SHP77 treated with DMSO at 0.1 percent for 48 hours (cell line): ENCODE measurements around the gene ZNF521.

ENCODE experiments used
- DNase-seq: peaks from one replicate; lab custom pipeline; 2025; lab: John Stamatoyannopoulos, UW

ZNF521 gene

DNA sequence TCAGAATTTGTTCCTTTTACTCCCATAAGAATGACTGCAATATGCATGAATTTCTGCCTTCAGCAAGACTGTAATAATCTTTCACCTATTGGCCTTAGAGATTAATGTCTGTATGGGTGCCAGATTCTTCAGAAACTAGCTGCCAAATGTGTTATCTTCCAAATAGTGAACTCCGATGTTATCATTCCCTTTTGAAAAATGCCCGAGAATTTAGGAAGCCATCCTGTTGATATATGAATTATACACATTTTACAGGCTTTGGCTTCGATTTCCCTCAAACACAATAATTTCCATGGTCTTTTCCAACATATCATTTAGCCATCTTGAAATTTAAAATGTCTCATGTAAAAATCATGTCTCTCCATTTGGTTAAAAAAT lies 101.5 kb downstream of the ZNF521 start:
- DNase-seq, result no peak

DNA sequence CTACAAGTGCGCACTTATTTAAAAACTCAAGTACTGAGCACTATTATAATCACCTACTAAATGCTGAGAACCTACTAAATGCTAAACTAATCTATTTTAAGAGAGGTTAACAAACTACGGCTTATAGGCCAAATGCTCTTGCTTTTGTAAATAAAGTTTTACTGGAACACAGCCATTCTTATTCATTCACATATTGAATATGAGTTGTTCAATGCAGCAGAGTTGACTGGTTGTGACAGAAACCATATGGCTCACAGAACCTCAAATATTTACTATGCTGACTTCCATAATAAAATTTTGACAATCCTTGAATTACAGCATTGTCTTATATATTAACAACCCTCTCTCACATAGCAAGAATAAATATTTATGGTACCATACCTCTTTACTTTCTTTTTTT lies 103.2 kb downstream of the ZNF521 start:
- DNase-seq, result no peak

DNA sequence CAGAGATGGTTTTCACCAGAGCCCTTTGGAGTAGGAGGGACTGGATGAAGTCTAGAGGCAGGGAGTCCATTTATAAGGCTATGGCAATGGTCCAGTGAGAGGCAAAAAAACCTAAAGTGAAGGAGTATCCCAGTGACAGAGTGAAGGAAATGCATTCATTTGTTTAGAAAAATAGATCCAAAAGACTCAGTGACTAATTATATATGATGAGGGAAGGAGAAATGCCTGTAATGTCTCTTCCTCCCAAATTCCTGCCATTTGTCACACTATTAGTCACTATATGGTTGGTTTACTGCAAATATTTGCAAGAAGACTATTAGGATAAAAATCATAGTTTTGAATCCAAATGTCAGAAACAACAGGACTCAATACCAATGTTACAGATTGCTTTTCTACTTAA lies 104.2 kb downstream of the ZNF521 start:
- DNase-seq, result no peak

DNA sequence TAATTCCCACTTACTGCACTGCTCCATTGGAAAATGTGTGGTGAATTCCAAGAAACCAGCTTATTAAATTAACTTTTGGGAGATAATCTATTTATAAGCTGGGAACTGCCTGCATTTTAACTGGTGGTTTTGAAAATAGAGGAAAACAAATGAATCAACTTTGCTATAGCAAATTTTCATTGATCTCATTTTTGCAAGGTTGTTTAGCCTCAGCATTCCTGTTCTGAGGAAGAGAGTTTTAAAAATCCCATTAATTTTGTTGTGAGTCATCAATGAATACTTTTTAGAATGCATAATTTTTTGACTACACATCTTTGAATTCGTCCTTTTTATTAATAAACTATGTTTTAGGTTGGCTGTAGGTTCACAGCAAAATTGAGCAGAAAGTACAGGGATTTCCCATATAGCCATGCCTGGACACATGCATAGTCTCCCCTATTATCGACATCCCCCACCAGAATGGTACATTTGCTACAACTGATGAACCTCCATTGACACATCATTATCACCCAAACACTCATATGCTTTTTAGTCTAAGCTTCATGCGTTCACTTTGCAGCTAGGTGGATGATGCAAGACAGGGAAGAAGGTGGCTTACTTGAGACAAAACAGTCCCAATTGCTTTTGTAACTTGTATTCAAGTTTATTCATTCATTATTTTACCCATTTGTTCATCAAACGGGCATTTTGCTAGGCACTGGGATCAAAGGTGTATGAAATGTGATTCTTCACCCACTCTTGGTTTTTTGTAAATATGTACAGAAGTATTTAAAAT lies 106.9 kb downstream of the ZNF521 start:
- no peak for DNase-seq

DNA sequence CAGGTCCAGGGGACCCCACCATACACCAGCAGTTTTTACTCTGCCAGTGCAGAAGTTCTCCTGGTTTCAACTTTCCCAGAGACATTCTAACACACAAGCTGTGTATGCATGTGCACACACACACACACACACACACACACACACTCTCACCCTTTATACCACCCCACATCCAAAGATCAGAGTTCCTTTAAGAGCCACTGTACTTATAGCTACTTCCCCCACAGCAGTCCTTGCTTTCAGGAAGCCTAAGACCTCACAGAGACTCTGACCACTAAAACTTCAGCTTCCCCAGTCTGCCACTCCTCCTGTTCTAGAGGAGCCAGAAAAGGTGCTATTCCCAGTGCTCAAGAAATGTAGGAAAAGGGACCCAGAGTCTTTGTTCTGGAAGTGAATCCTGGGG lies 107.8 kb downstream of the ZNF521 start:
- no peak for DNase-seq

DNA sequence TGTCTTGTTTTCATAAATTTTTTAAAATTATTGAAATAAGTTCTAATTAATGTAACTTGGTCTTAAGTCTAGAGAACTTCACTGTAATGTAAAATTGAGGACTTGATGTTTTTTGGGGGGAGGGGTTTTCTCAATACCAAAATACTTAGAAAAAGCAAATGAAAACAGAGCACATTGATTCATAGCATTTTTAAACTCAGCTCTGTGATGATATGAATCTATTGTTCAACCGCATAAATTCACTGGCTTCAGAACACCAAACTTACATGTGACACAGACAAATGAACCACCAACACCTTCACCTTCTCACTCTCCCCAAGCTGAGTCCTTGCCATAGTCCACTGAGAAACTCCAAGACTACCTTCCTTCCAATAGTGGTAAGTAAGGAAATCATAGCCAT lies 108.2 kb downstream of the ZNF521 start:
- DNase-seq, result no peak

DNA sequence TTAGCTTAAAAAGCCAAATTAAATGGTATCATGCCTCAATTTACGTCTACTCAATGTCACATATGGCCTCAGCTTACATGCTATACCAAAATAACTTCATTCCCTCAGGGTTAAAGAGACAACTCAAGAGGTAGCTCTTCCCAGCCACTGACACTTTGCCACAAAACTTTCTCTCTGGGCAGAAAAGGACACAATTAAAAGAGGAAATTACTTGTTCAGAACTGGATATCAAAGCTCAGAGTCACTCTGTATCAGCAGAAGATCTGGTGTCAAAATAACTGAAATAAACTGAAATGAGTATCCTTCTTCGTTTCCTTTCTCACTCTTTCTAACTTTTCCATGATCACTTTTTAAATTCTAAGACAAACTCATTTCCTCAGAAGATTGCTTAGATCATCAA lies 108.7 kb downstream of the ZNF521 start:
- DNase-seq, result no peak

DNA sequence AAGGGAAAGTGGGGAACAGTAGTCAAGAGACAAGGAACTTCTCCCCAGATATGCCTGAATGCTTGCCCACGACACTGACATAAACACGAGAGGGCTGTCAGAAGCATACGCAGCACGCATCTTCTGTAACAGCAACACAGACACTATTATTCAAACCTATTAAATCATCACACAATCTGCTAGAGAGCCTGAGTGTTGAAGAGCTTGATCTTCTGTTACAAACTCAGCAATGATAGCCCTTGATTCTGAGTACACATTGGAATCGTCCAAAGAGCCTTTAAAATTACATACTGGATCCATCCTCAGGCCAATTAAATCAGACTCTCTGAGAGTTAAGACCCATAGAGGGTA lies 111.6 kb downstream of the ZNF521 start:
- DNase-seq, result no peak

DNA sequence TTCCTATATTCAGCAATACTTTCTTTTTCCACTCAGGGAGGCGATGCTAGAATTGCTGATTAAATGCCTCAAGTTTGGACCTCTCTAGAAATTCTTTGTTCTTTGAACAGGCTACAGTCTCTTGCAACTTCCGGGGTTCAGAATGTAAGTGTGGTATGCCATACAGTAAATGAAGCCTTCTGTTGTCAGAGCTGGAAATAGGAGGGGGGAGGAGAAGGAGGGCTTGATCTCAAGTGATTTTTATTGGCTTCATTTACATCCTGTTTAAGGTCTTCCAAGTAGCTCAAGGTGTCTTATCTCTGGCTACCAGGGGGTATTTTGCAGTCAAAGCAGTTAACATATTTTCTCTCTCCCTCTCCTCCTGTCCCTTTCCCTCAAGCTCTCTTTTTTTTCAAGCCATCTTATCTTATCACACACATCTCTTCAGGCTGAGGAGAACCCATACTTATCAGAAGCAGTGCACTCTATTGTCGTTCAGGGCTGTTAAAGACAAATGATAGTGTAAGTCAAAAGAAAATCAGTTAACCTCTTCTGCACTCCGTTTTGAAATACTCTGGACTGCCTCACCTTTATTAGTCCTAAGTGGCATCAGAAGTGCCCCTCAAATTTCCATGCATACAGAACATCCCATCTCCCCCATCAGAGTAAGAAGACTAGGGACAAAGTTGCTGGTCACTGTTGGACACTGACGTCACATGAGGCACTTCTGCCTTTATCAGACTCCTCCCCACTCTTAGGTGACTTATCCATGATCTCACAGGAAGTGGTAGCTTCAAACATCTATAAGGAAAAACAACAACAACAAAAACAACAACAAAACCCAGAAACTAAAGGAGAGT lies 112.2 kb downstream of the ZNF521 start:
- DNase-seq, result no peak

DNA sequence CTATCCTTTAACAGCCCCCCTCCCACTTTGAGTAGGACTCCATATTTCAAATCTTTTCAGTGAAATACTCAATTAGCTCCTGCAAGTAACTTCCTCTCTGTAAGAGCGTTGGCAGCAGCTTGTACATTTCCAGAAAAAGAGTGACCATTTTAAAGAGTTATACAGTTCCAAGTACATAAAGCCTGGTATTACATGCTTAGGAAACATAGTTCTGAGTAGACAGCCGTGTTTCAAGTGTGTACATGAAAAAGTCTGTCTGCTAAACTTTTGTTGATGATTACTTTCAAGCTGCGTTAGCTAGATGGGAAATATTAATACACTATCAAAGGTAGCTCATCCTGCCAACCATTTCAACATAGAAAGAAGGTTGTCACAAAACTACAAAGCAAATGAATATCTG lies 112.8 kb downstream of the ZNF521 start:
- no peak for DNase-seq

DNA sequence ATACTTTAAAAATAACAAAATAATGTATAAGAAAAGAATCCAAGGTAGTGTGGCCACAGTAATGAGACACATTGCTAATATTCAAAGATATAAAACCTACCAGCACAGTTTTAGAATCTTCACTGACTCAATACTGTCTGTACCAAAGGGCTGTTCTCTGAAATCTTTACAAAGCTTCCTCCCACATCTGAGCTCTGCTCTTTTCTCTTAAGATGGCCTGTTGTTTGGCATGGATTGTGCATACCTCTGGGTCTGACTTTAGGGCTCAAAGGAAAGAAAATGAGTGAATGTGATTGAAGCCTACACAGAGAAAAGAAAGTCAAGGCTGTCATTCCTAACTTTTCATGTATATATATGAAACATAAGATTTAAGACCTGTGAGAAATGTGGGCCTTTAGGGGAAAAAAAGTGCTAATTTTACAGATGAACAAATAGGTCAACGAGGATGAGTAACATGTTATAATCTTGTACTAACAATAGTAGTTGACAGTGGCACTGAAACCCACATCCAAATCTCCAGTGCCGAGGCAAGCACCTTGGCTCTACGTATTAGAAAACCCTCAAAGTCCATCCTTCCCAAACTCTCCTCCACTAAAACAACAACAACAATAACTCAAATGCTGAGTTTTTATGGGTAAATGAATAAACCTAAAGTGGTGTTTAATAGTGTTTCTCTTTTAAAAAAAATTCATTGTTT lies 114.2 kb downstream of the ZNF521 start:
- no peak for DNase-seq

DNA sequence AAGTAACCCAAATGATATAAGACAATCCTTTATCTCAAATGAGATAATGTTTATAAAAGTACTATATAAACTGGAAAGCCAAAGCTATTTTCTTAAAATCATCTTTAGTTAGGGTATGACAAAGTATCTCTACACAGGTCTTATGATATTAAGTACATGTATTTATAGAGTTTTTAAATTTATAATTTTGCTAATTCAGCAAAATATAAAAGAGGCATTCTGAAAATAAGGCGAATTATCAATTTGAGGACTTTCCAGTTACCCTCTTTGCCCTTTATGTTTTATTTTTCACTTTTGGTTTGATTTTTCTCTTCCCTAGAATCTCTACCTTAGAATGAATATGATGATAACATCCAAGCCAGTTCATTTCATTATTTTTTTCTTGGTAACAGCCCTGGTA lies 115.2 kb downstream of the ZNF521 start:
- no peak for DNase-seq

DNA sequence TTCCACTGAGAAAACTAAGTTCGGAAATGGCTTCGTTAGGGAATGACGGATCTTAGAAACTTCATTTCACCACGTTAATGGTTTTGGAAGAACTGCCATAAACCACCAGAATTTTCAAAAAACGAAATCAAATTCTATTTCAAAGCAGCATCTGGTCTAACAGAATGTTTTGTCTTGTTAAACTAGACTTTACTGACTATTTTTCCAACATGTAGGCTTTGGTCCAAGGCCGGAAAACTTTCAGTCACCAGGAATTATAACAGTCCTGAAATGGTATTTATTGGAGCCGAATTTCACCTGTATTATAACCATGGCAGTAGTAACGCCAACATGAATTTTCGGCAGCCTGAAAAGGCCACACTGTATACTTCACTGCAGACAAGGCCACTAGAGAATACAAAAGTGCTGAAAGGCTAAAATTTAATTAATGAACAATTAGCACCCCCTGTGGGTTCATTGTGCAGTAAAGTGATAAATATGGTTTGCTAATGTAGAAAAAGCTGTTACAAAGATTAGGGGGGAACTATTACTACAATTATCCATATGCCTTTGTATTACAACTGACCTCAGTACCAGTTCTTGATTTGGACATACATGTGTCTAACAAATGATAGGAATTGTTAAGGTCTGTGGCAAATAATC lies 116.4 kb downstream of the ZNF521 start:
- DNase-seq, result no peak

DNA sequence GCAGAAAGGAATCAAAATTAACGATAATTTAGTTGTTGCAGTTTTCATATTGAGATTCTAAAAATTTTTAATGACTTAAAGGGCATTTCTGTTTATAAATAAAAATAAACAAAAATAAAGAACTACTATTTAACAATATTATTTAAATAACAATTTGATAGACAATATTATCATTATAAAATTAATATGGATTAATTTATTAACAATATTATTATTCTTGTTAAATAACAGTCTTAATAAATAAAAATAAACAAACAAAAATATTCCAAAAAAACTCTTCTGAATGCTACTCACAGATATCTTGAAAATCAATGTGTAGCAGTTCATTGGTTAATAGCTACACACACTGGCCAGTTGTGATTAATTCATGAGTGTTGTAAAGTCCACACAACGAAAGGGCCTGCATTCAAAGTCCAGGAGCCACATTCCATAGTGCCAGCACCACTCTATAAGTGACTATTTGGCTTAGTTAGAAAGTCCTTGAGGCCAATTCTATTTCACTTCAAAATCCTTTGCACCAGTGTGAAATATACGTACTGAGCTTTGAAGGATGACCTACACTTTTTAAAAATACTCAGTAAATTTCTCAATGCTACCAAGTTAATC lies 117.1 kb downstream of the ZNF521 start:
- no peak for DNase-seq

DNA sequence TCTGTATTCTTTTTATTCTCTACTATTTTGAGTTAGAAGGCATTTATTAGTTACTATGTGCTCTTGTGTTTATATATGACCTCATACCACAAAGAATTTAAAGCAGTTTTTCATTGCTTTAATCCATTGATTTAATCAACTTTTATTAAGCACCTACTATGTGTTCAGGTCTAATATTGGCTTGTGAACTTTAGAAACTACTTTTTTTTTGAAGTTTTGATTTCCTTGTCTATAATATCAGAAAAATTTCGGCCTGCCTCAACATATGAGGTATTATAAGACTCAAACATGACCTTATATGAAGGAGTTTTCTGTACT lies 117.7 kb downstream of the ZNF521 start:
- DNase-seq, result no peak

DNA sequence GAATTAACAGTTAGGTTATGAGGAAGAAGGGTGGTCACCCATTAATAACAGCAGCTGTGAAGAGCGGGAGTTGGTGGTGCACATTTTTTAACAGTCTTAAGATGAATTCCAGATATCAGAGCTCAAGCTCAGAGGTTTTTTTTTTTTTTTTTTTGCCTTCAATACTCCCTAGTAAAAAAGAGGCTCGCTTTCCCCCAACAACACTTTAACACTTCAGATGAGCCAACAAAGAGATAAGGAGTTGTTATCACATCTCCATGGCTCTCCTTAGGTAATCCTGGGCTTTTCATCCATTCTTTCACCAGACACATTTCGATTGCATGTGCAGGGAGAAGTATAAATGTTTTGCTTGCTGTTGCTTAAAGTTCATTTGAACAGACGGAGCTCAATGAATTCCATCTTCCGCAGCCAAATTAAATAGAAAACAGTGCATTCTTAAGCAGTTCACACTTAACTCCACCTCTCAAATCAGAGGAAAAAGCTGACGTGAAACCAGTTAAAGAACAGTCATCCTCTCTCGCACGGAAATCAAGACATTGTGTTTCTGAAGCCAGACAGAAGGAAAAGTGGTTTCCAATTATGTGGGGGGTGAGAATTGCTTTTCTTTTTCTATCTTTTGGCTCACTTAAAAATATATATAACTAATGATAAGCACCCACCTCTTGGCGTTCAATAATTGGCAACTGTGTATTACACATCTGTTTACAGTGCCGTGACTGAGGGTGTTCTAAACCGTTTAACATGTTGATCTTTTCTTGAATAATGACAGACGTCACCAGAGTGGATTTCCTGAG lies 118.2 kb downstream of the ZNF521 start:
- no peak for DNase-seq

DNA sequence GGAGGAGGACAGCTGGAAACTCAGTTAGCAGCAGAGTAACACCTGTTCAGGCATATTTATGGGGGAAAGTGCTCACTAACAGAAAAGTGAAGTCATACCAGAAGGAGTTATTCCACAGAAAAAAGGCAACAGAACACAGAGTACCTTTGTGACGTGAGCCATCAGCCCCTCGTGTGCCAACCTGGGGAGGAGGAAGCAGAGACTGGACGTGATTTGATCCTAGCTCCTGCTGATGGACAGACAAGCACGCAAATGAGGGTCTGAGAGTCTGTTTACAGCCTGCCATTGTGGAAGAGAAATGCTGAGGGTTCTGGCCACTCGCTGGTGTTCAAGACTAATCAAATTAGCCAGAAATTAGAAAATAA lies 120.7 kb downstream of the ZNF521 start:
- no peak for DNase-seq

DNA sequence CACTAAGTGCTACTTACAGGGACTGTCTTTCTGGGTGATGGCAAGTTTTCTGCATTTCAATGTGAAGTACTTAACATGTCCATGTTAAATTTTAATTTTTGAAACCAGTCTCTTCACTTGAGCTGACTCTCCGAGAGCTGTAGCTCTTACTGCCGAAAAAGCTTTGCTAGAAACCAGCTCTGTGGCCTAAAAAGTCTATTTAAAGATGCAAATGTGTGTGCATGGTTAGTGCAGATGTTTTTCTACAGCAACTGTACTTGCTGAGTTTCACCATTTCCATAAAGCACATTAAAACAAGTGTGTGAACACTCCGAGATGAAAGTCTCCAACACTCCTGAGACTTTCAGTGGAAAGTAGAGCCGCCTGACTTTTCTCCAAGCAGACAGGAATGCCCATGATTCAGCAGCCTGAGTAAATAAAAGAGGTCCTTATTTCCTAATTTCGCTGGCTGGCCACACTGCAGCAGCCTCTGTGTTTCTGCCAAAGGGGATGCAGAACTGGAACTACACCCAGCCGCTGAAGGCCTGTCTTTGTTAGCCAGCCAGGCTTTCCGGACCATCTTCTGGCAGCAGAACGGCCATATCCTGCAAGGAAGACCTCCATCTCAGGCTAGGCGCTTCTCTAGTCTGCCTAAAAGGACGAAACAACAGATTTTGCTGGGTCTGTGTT lies 121.2 kb downstream of the ZNF521 start:
- DNase-seq, result no peak

DNA sequence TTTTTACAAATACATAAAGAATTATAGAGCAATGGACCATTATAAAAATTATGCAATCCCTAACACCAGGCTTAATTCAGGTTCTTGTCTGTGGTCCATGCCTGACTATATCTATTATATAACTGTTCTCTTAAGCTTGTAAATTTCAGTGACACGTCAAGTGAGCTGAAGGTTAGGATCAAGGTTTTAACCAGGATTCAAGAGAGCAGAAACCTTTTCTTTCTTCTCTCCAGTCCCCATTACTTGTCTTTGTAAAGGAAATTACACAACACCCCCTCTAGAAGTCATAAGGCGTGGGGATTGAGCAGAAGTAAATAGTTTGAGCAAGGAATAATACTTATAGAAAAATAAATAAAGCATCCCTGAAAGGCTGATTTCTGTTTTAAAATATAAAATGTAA lies 122.0 kb downstream of the ZNF521 start:
- DNase-seq, result no peak

DNA sequence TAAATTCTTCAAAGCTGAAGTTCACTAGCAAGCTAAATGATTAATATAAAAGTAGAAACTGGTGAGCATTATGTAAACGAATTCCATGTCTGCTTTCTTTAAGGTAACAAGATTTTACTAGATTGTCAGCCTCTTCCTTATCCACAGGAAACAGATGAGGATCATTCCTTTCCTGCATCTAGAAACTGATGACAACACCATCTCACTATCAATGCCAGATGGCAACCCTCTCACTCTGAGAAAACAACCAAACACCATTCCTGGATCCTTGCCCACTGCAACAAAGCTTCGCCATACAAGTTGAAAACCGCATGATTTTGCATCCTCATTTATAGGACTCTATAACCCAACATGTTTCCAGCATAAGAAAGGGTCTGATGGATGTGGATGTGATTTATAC lies 122.9 kb downstream of the ZNF521 start:
- no peak for DNase-seq

DNA sequence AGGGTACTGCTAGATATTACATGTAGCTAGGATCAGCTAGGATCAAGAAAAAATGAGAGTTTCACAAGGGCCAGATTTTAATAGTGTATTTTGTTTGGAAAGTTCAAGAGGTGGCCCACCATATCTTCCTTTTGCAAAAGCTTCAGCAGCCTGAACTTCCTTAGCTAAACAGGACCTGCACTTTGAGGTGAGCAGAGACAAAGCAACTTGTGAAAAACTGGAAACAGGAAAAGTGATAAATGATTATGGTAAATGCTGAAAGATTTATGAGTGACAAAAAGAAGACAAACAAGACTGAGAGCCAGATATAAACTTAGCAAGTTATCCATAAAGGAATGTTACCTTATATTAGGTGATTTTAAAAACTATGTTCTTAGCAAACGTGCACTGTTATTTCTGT lies 123.6 kb downstream of the ZNF521 start:
- no peak for DNase-seq
